Measurements from ENCODE around the gene NLRP3.

DNA sequence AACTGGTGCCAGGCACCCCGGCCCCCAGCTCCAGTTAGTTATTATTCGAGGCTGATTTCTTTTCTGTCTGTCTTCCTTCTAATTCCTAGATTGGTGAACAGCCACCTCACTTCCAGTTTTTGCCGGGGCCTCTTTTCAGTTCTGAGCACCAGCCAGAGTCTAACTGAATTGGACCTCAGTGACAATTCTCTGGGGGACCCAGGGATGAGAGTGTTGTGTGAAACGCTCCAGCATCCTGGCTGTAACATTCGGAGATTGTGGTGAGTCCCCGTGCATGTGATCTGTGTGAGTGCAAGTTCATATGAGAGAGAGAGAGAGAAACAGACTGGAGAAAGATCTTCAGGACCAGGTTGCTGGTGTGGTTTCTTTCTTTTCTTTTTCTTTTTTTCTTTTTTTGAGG, 13.5 kb downstream of the NLRP3 start:
- TF ChIP-seq EGR1 (IDR thresholded peaks at IDR 0.05; ENCODE audit: low read depth in 2 of 2), result no peak
- TF ChIP-seq TAF1 (conservative IDR thresholded peaks at IDR 0.05), result no peak
- TF ChIP-seq, protein P1, sequence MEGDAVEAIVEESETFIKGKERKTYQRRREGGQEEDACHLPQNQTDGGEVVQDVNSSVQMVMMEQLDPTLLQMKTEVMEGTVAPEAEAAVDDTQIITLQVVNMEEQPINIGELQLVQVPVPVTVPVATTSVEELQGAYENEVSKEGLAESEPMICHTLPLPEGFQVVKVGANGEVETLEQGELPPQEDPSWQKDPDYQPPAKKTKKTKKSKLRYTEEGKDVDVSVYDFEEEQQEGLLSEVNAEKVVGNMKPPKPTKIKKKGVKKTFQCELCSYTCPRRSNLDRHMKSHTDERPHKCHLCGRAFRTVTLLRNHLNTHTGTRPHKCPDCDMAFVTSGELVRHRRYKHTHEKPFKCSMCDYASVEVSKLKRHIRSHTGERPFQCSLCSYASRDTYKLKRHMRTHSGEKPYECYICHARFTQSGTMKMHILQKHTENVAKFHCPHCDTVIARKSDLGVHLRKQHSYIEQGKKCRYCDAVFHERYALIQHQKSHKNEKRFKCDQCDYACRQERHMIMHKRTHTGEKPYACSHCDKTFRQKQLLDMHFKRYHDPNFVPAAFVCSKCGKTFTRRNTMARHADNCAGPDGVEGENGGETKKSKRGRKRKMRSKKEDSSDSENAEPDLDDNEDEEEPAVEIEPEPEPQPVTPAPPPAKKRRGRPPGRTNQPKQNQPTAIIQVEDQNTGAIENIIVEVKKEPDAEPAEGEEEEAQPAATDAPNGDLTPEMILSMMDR (IDR thresholded peaks at IDR 0.05; ENCODE audit: low read depth, low read length, missing input control), result no peak
- TF ChIP-seq RAD21 (IDR thresholded peaks at IDR 0.05), result no peak
- no peak for TF ChIP-seq YY1 (IDR thresholded peaks at IDR 0.05)
- TF ChIP-seq, protein P2, sequence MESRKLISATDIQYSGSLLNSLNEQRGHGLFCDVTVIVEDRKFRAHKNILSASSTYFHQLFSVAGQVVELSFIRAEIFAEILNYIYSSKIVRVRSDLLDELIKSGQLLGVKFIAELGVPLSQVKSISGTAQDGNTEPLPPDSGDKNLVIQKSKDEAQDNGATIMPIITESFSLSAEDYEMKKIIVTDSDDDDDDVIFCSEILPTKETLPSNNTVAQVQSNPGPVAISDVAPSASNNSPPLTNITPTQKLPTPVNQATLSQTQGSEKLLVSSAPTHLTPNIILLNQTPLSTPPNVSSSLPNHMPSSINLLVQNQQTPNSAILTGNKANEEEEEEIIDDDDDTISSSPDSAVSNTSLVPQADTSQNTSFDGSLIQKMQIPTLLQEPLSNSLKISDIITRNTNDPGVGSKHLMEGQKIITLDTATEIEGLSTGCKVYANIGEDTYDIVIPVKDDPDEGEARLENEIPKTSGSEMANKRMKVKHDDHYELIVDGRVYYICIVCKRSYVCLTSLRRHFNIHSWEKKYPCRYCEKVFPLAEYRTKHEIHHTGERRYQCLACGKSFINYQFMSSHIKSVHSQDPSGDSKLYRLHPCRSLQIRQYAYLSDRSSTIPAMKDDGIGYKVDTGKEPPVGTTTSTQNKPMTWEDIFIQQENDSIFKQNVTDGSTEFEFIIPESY (IDR thresholded peaks at IDR 0.05), result no peak
- TF ChIP-seq, protein P3, sequence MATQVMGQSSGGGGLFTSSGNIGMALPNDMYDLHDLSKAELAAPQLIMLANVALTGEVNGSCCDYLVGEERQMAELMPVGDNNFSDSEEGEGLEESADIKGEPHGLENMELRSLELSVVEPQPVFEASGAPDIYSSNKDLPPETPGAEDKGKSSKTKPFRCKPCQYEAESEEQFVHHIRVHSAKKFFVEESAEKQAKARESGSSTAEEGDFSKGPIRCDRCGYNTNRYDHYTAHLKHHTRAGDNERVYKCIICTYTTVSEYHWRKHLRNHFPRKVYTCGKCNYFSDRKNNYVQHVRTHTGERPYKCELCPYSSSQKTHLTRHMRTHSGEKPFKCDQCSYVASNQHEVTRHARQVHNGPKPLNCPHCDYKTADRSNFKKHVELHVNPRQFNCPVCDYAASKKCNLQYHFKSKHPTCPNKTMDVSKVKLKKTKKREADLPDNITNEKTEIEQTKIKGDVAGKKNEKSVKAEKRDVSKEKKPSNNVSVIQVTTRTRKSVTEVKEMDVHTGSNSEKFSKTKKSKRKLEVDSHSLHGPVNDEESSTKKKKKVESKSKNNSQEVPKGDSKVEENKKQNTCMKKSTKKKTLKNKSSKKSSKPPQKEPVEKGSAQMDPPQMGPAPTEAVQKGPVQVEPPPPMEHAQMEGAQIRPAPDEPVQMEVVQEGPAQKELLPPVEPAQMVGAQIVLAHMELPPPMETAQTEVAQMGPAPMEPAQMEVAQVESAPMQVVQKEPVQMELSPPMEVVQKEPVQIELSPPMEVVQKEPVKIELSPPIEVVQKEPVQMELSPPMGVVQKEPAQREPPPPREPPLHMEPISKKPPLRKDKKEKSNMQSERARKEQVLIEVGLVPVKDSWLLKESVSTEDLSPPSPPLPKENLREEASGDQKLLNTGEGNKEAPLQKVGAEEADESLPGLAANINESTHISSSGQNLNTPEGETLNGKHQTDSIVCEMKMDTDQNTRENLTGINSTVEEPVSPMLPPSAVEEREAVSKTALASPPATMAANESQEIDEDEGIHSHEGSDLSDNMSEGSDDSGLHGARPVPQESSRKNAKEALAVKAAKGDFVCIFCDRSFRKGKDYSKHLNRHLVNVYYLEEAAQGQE (IDR thresholded peaks at IDR 0.05), result no peak
- no peak for TF ChIP-seq RXRA (IDR thresholded peaks at IDR 0.05)
- TF ChIP-seq JUND (IDR thresholded peaks at IDR 0.05), result no peak
- TF ChIP-seq, protein P4, sequence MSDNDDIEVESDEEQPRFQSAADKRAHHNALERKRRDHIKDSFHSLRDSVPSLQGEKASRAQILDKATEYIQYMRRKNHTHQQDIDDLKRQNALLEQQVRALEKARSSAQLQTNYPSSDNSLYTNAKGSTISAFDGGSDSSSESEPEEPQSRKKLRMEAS (IDR thresholded peaks at IDR 0.05), result no peak
- TF ChIP-seq, protein P5, sequence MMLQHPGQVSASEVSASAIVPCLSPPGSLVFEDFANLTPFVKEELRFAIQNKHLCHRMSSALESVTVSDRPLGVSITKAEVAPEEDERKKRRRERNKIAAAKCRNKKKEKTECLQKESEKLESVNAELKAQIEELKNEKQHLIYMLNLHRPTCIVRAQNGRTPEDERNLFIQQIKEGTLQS (IDR thresholded peaks at IDR 0.05), result no peak
- no peak for TF ChIP-seq FOXA1 (IDR thresholded peaks at IDR 0.05)
